ENCODE data around the gene DOCK3. TPM values are rescaled to one million over a fixed set of nuclear protein-coding genes. Genes with fewer than 3 reads are reported as not detected.
"Not testable (repeated sequence)": the region's sequence is repeated elsewhere in the genome, so short reads cannot be mapped to it uniquely, and the experiment has no call there.

Gene DOCK3
- total RNA-seq, 1 experiment from 2014 or later, result 8.3 TPM

- H3K23me2 ChIP-seq (ENCODE audit: insufficient read length, low read depth, low read length, poor library complexity, severe bottlenecking), result no peaks in the 10 kb centered on the region
- H3K4me1 ChIP-seq (ENCODE audit: insufficient read depth, low read length), result 0 out of 2 replicates have a peak, but pooled peaks cover 5% of the 10 kb centered on the region
- H3K27me3 Mint-ChIP-seq (ENCODE audit: low read depth), result no peaks in the 10 kb centered on the region; the same call in 1 of the 2 replicates
- no peak overlapping the region for H4K8ac ChIP-seq (replicated peaks; ENCODE audit: insufficient read length, low read depth, low read length)
- no peak overlapping the region for H2AK5ac ChIP-seq (ENCODE audit: insufficient read length, low read length)
- H4K91ac ChIP-seq (ENCODE audit: insufficient read length, low read depth, low read length), result no peak overlapping the region
- H3K79me2 ChIP-seq (ENCODE audit: insufficient read depth, low read length), result no peaks in the 10 kb centered on the region
- no peaks in the 10 kb centered on the region for H3K27me3 ChIP-seq (ENCODE audit: insufficient read depth, low read length)
- no peak overlapping the region for H4K5ac ChIP-seq (ENCODE audit: insufficient read length, low read depth, low read length)
- H3K4me3 Mint-ChIP-seq, result no peak overlapping the region
- no peaks in the 10 kb centered on the region for H4K20me1 ChIP-seq (ENCODE audit: control insufficient read depth, insufficient read depth, insufficient read length)
- no peaks in the 10 kb centered on the region for H3K79me1 ChIP-seq (ENCODE audit: insufficient read depth, low read depth, low read length, poor library complexity, severe bottlenecking)
- no peak overlapping the region for H3K23ac ChIP-seq (ENCODE audit: insufficient read length, low read depth, low read length)
- no peak overlapping the region for H2BK120ac ChIP-seq (ENCODE audit: low read depth, low read length, poor library complexity, severe bottlenecking)
- no peak overlapping the region for H2AFZ ChIP-seq (ENCODE audit: low read length)
- H2BK20ac ChIP-seq (ENCODE audit: low read depth, low read length, poor library complexity, severe bottlenecking), result no peak overlapping the region
- no peak overlapping the region for H2BK12ac ChIP-seq (ENCODE audit: insufficient read length, low read depth, low read length)
- no peak for TF ChIP-seq CTCF (conservative IDR thresholded peaks at IDR 0.05)
- no peak overlapping the region for H3K56ac ChIP-seq (ENCODE audit: insufficient read length, low read depth, low read length)
- no peak overlapping the region for H3K4ac ChIP-seq (ENCODE audit: low read depth, low read length)
- peaks cover 19 to 43% (median 30%) of the 10 kb centered on the region in 3 experiments for H3K36me3 Mint-ChIP-seq (ENCODE audit: insufficient read depth in 1 of 3, low read depth in 3 of 3)
- peaks cover 26 to 27% of the 10 kb centered on the region in 2 experiments for H3K4me1 Mint-ChIP-seq
- H3K27ac Mint-ChIP-seq, result peak overlapping the region in 1 of 3 experiments; percentile 91; a peak in 2 of 7 replicates
- H3K14ac ChIP-seq (ENCODE audit: insufficient read depth, low read length), result no peak overlapping the region
- H3K27ac ChIP-seq (ENCODE audit: insufficient read length, low read depth, low read length), result no peak overlapping the region
- H3K9me3 ChIP-seq (ENCODE audit: control insufficient read depth, low read depth, low read length), result no peaks in the 10 kb centered on the region
- H3K4me2 ChIP-seq (ENCODE audit: insufficient read depth, insufficient read length, low read length), result no peak overlapping the region
- no peak for DNase-seq
- H3K18ac ChIP-seq (ENCODE audit: insufficient read length, low read depth, low read length), result no peak overlapping the region
- H2BK15ac ChIP-seq (ENCODE audit: low read depth, low read length), result no peak overlapping the region
- H2BK5ac ChIP-seq (ENCODE audit: insufficient read length, low read length), result no peak overlapping the region
- WGBS (ENCODE audit: extremely low coverage, insufficient read length, low lambda C conversion rate), result 100% methylated on average over 1 of the region's 3 CpGs
- H3K9ac ChIP-seq (ENCODE audit: extremely low read depth, insufficient read length, low read length), result no peak overlapping the region
- peaks cover 27 to 31% of the 10 kb centered on the region in 2 experiments for H3K9me3 Mint-ChIP-seq
- H3T11ph ChIP-seq (ENCODE audit: low read length), result no peak overlapping the region
Measured at GRCh38 chr3:50830451-50830850, 155.7 kb downstream of the DOCK3 start.

GRCh38 chr3:50831009-50831408 is 156.3 kb downstream of the DOCK3 start:
- H3K27me3 ChIP-seq (ENCODE audit: insufficient read depth, low read length); H3K56ac ChIP-seq (ENCODE audit: insufficient read length, low read depth, low read length); H4K91ac ChIP-seq (ENCODE audit: insufficient read length, low read depth, low read length); H3K79me2 ChIP-seq (ENCODE audit: insufficient read depth, low read length); H4K5ac ChIP-seq (ENCODE audit: insufficient read length, low read depth, low read length); H2BK12ac ChIP-seq (ENCODE audit: insufficient read length, low read depth, low read length); H3K27me3 Mint-ChIP-seq (ENCODE audit: low read depth); H4K8ac ChIP-seq (replicated peaks; ENCODE audit: insufficient read length, low read depth, low read length); H2BK5ac ChIP-seq (ENCODE audit: insufficient read length, low read length); DNase-seq; H3K4ac ChIP-seq (ENCODE audit: low read depth, low read length); H2BK15ac ChIP-seq (ENCODE audit: low read depth, low read length); H2AFZ ChIP-seq (ENCODE audit: low read length); H3K79me1 ChIP-seq (ENCODE audit: insufficient read depth, low read depth, low read length, poor library complexity, severe bottlenecking); H2BK20ac ChIP-seq (ENCODE audit: low read depth, low read length, poor library complexity, severe bottlenecking); H3K23ac ChIP-seq (ENCODE audit: insufficient read length, low read depth, low read length); H3K4me1 ChIP-seq (ENCODE audit: insufficient read depth, low read length); H2BK120ac ChIP-seq (ENCODE audit: low read depth, low read length, poor library complexity, severe bottlenecking); H3K23me2 ChIP-seq (ENCODE audit: insufficient read length, low read depth, low read length, poor library complexity, severe bottlenecking); H3T11ph ChIP-seq (ENCODE audit: low read length); H3K9me3 ChIP-seq (ENCODE audit: control insufficient read depth, low read depth, low read length); H3K27ac Mint-ChIP-seq; H2AK5ac ChIP-seq (ENCODE audit: insufficient read length, low read length); H3K4me3 Mint-ChIP-seq; H3K4me2 ChIP-seq (ENCODE audit: insufficient read depth, insufficient read length, low read length); H3K9ac ChIP-seq (ENCODE audit: extremely low read depth, insufficient read length, low read length); H3K14ac ChIP-seq (ENCODE audit: insufficient read depth, low read length); H3K27ac ChIP-seq (ENCODE audit: insufficient read length, low read depth, low read length); H4K20me1 ChIP-seq (ENCODE audit: control insufficient read depth, insufficient read depth, insufficient read length); H3K18ac ChIP-seq (ENCODE audit: insufficient read length, low read depth, low read length): not testable (repeated sequence)
- Mint-ChIP-seq H3K9me3 (peaks cover 33 to 37% of the 10 kb centered on the region in 2 experiments), H3K4me1 (peaks cover 20 to 22% of the 10 kb centered on the region in 2 experiments), H3K36me3 (ENCODE audit: insufficient read depth in 1 of 3, low read depth in 3 of 3) (peaks cover 19 to 48% (median 36%) of the 10 kb centered on the region in 3 experiments)
- no CpG with 5 or more reads among the region's 2 CpGs for WGBS (ENCODE audit: extremely low coverage, insufficient read length, low lambda C conversion rate)

Data from H9 (cell line).